Activated CD4-positive, CD25-positive, alpha-beta regulatory T cell (primary cell): Measurements from ENCODE around the gene ACSM3.
A peak's percentile ranks its signal among the peaks of the same experiment; 100 is the strongest.
"Not testable (repeated sequence)": the region's sequence is repeated elsewhere in the genome, so short reads cannot be mapped to it uniquely, and the experiment has no call there.

Experiments
- DNase-seq, 4 experiments: peaks; one replicate each; lab custom pipeline; 2025; lab: John Stamatoyannopoulos, UW

The ACSM3 gene

GRCh38 chr16:20755799-20756198 lies 8.0 kb upstream of the ACSM3 start:
- not testable (repeated sequence) for DNase-seq

GRCh38 chr16:20760346-20760745 lies 3.5 kb upstream of the ACSM3 start:
- no peak for DNase-seq

GRCh38 chr16:20761175-20761574 lies 2.6 kb upstream of the ACSM3 start:
- no peak for DNase-seq

- no peak for DNase-seq
Observed at GRCh38 chr16:20762404-20763123, 1.2 kb upstream of the ACSM3 start.

DNA sequence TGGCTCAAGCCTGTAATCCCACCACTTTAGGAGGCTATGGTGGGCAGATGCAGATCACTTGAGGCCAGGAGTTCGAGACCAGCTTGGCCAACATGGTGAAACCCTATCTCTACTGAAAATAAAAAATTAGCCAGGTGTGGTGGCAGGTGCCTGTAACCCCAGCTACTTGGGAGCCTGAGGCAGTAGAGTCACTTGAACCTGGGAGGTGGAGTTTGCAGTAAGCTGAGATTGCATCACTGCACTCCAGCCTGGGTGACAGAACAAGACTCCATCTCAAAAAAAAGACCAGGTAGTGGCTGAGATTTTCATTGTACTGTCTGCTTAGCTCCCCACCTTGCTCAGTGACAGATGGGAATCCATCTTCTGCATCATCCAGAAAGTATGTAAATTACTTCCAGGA lies 634 bp downstream of the ACSM3 start:
- not testable (repeated sequence) for DNase-seq

DNA sequence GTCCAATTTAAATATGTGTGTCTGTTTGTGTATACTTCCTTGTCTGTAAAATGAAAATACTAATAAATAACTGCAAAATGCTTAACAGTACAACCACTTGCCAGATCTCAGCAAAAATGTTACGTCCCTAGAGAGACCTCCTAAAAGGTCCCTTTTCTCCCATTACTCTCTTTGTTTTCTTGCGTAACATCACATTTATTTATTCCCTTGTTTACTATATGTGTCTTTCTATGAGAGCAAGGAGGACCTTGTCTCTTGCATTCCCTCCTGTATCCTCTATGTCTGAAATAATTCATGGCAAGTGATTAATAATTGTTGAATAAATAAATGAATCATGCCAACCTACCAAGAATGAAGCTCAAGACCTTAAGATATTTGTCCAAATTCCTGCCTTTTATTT lies 1.9 kb downstream of the ACSM3 start:
- DNase-seq: no peak

GRCh38 chr16:20766294-20766693 lies 2.5 kb downstream of the ACSM3 start:
- no peak for DNase-seq

- no peak for DNase-seq
Observed at GRCh38 chr16:20767577-20767976, 3.8 kb downstream of the ACSM3 start.

DNA sequence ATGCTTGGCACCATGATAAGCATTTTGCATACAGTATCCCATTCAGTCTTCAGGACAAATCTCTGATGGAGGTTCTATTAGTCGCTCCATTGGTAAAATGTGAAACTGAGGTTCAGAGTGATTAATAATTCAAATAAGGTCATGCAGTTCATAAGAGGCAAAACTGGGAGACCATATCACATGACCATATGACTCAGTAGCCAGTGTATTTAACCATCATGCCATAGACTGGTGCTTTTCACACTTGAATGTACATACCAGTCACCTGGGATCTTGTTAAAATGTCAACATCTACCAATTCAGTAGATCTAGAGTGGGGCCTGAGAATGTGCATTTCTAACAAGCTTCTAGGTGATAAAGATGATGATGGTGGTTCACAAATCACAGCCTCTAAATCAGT lies 4.3 kb downstream of the ACSM3 start:
- DNase-seq: no peak

DNA sequence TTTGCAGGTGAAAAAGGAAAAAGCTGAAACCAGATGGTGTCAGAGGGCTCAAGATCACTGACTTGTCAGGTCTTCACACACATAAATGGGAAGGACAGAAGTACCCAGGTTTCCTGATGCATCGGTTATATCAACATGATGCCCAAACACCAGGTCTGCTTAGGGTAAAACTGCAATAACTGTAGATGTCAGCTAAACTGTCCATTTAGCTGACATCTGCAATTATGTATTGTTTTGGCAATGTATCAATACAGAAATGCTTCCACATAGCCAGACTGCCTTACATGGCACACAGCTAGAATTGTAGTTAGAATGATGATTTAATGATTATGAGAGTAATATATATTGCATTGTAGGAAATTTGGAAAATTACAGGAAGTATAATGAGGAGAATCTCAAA lies 5.0 kb downstream of the ACSM3 start:
- DNase-seq: no peak

DNA sequence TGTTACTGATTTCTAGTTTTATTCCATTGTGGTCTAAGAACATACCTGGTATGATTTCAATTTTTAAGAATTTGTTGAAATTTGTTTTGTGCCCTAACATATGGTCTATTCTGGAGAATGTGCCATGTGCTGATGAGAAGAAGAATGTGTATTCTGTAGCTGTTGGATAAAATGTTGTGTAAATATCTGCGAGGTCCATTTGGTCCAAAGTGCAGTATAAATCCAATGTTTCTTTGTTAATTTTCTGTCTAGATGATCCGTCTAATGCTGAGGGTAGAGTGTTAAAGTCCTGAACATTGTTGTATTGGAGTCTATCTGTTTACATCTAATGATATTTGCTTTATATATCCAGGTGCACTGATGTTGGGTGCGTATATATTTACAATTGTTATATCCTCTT lies 9.9 kb downstream of the ACSM3 start:
- no peak for DNase-seq

DNA sequence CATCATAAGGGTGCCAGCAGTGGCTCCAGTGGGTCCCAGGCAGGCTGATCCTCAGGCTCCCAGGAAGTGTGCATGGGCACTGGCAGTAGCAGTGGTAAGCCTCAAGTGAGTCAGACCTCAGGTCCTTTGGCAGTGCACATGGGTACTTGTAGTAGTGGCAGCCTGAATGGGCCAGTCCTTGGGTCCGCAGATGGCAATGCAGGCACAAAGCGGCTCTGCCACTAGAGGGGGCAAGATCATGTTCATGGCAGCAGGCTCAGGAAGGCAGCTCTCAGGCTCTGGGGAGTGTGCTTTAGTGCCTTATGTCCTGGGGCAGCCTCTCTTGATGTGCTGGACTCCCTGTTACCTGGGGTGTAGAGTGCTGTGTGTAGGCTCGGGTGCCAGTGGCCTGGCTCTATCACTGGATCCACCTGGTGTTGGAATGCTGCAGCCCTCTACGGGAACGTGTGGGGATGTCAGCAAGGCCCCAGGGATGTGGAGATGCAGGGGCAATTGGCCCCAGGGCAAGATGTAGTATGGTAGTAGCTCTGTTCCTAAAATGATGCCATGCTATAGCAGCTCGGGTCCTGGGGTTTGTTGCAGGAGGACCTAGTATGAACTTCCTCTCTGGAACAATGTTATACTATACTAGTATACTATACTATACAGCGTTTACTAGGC lies 11.0 kb downstream of the ACSM3 start:
- DNase-seq: peak in 3 of 4 experiments; percentile 3 to 20 (median 17)

- no peak for DNase-seq
Observed at GRCh38 chr16:20781697-20782096, 17.9 kb downstream of the ACSM3 start.

DNA sequence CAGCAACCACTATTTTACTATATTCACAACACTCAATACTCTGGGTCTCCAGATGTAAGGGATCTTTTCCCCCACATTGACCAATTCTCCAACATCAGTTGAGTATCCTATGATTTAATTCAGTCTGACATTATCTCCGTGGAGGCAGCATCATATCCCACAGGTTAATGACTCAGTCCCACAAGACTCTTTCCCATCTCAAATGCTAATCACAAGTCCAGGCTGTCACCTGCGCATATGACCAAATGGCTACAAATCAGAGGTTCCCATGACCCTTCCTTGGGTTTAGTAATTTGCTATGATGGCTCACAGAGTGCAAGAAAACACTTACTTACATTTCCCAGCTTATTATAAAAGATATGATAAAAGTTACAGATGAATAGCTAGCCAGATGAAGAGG lies 18.7 kb downstream of the ACSM3 start:
- DNase-seq: no peak

DNA sequence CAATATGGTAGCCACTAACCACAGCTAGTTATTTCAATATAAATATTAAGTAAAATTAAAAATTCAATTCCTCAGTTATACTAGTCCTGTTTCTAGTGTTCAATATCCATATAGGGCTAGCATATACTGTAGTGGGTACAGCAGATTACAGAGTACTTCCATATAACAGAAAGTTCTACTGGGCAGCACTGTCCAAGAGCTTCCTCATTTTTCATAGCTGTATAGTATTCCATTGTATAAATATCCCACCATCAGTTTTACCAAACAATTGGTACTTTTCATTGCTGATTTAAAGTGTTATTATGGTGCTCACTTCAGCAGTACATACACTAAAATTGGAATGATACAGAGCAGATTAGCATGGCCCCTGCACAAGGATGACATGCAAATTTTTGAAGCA lies 20.4 kb downstream of the ACSM3 start:
- no peak for DNase-seq

DNA sequence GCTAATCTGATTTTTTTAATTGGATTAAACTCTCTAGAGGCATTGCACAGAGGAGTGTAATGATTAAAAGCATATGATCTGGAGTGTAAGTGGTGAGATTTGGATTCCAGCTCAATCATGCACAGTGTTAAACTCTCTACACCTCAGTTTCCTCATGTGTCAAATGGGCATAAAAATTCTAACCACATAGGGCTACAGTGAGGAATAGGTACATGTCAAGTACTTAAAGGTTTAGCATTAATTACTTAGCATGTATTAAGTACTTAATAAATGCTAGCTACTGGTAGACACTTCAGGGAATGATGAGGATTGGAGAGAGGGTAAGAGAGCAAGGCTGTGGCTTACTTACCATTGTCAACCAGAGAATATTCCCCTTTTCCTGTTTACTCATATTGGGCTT lies 25.3 kb downstream of the ACSM3 start:
- DNase-seq: no peak

- no peak for DNase-seq
Observed at GRCh38 chr16:20791923-20792612, 28.3 kb downstream of the ACSM3 start.

DNA sequence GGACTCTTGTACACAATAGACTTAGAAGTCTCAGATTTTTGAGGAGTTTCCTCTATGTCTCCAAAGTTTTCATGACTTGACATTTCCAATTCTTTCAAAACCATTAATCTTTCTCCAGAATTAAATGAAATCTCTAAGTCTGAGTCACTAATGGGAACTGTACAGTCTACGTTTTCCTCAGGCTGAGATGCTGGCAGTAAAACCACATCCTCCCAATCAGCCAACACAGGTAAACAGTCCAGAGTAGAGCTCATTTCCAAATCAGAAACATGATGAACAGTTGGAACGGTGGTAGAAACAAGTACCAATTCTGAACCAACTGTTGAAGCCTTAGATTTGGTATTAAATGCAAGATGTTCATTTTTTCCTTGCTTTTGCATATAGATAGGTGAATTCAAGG lies 34.5 kb downstream of the ACSM3 start:
- DNase-seq: no peak

GRCh38 chr16:20799599-20799998 lies 35.8 kb downstream of the ACSM3 start:
- DNase-seq: no peak

- no peak for DNase-seq
Observed at GRCh38 chr16:20801278-20801677, 37.5 kb downstream of the ACSM3 start.

DNA sequence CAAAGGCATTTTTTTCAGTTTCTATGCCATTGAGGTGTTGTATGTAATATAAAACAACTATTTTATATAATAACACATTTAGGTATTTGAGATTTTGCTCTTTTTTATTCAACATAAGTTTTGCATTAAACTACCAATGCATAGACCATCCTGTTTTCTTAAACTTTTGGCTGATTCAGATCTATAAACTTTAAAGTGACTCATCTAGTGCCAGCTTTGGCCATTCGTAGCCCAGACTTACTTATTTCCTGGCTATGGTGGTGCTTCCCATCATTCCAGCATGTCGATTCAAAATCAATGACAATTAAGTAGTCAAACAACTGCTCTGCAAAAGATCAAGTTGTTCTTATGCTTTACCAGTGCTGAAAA lies 39.4 kb downstream of the ACSM3 start:
- no peak for DNase-seq

- DNase-seq: no peak
Observed at GRCh38 chr16:20803561-20804214, 39.9 kb downstream of the ACSM3 start.

DNA sequence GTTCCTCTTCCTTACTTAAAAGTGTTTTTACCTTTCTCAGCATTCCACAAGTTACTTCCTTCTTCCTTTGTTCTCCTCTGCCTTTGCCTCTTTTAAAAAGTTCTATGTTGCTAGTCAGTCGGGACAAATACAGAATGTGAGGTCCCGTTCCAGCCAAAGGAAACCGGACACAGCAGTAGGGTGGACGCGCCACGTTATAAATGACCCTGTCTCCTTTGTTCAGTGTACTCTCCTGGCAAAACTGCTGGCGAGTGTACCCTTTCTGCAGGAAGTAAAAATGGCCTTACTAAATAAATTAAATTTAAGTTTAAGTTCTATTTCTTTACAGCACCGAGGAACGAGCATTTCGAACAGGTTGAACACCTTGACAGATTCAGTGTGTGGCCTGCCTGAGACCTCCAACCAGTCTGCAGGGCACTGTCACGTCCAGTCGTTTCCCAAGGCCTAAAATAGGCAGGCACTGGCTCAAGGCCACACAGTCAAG lies 41.9 kb downstream of the ACSM3 start:
- DNase-seq: not testable (repeated sequence)
